Neutrophil (primary cell): ENCODE results near the gene SLC25A36.
"Not testable (repeated sequence)": the region's sequence is repeated elsewhere in the genome, so short reads cannot be mapped to it uniquely, and the experiment has no call there.

ENCODE experiments used
- H3K27ac ChIP-seq: fragments of 200-600 bp; sonication (generic); 2 replicates; pipeline ENCODE4 v1.5.1; 2016; ENCODE audit warnings: mild to moderate bottlenecking, moderate library complexity
- H3K27me3 ChIP-seq: fragments of 200-600 bp; sonication (generic); 2 replicates; pipeline ENCODE4 v1.6.0; 2016; ENCODE audit warnings: mild to moderate bottlenecking
- H3K36me3 ChIP-seq: fragments of 200-600 bp; sonication (generic); 2 replicates; pipeline ENCODE4 v1.5.1; 2017
- H3K4me1 ChIP-seq, 2 experiments: fragments of 200-600 bp in 1 of 2; sonication (generic) in 1 of 2; 1 replicate in 1 of 2; 2 replicates in 1 of 2; pipeline versions ENCODE4 v1.5.1 to v1.6.1; 2013 to 2016; ENCODE audit warnings: low read depth in 1 of 2, low read length in 1 of 2, mild to moderate bottlenecking in 1 of 2, moderate library complexity in 1 of 2; ENCODE audit not compliant: control insufficient read depth in 1 of 2, insufficient read depth in 1 of 2
- H3K4me3 ChIP-seq, 2 experiments: fragments of 200-600 bp in 1 of 2; sonication (generic) in 1 of 2; 1 replicate in 1 of 2; 2 replicates in 1 of 2; pipeline ENCODE4 v1.5.1; 2013 to 2016; ENCODE audit warnings: low read depth in 1 of 2, low read length in 1 of 2, mild to moderate bottlenecking in 1 of 2, moderate library complexity in 1 of 2
- H3K9me3 ChIP-seq: fragments of 200-600 bp; sonication (generic); 2 replicates; pipeline ENCODE4 v1.5.1; 2016
- CTCF ChIP-seq: fragments of 200-600 bp; sonication (generic); IDR thresholded peaks from 2 replicates; pipeline ENCODE4 v1.5.1; 2016; ENCODE audit warnings: antibody characterized with exemption

The SLC25A36 gene

GRCh38 chr3:140948460-140949249, 7.0 kb downstream of the SLC25A36 start:
- H3K27ac ChIP-seq, result no peak overlapping the region

GRCh38 chr3:140950144-140950543, 8.5 kb downstream of the SLC25A36 start:
- H3K36me3 ChIP-seq, result no peaks in the 10 kb centered on the region
- no peak for TF ChIP-seq CTCF

More at GRCh38 chr3:140948460-140949249, 7.0 kb downstream of the SLC25A36 start:
- no peak for TF ChIP-seq CTCF
- Histone ChIP-seq H3K4me1 (peaks cover 0 to 1% of the 10 kb centered on the region in 2 experiments), H3K36me3 (no peaks in the 10 kb centered on the region), H3K27me3 (no peaks in the 10 kb centered on the region), H3K9me3 (no peaks in the 10 kb centered on the region), H3K4me3 (no peak overlapping the region)

GRCh38 chr3:140950863-140951262, 9.2 kb downstream of the SLC25A36 start:
- Histone ChIP-seq H3K27me3 (no peaks in the 10 kb centered on the region), H3K4me3 (no peak overlapping the region), H3K27ac (no peak overlapping the region), H3K4me1 (no peaks in the 10 kb centered on the region), H3K9me3 (no peaks in the 10 kb centered on the region), H3K36me3 (no peaks in the 10 kb centered on the region)
- no peak for TF ChIP-seq CTCF

More at GRCh38 chr3:140950144-140950543, 8.5 kb downstream of the SLC25A36 start:
- H3K9me3 ChIP-seq, result no peaks in the 10 kb centered on the region
- H3K27ac ChIP-seq, result no peak overlapping the region
- H3K4me3 ChIP-seq, result no peak overlapping the region
- H3K27me3 ChIP-seq, result no peaks in the 10 kb centered on the region
- no peaks in the 10 kb centered on the region for H3K4me1 ChIP-seq

GRCh38 chr3:140951750-140952149, 10.1 kb downstream of the SLC25A36 start:
- H3K9me3 ChIP-seq, H3K4me1 ChIP-seq, H3K27ac ChIP-seq, H3K27me3 ChIP-seq, H3K4me3 ChIP-seq, H3K36me3 ChIP-seq: not testable (repeated sequence)

GRCh38 chr3:140953028-140953960, 11.7 kb downstream of the SLC25A36 start:
- H3K36me3 ChIP-seq, result peaks cover 3% of the 10 kb centered on the region
- H3K27me3 ChIP-seq, result no peaks in the 10 kb centered on the region
- H3K4me3 ChIP-seq, result no peak overlapping the region
- H3K4me1 ChIP-seq, result no peaks in the 10 kb centered on the region
- H3K27ac ChIP-seq, result no peak overlapping the region
- H3K9me3 ChIP-seq, result no peaks in the 10 kb centered on the region
- no peak for TF ChIP-seq CTCF
